ENCODE data around the gene TENT4B. TPM values are rescaled to one million over a fixed set of nuclear protein-coding genes. Genes with fewer than 3 reads are reported as not detected.

The TENT4B gene
- total RNA-seq, 1 experiment from 2014 or later: 13.0 TPM

GRCh38 chr16:50172195-50172922 lies 19.3 kb downstream of the TENT4B start:
- DNase-seq: no peak
- H3K56ac ChIP-seq (ENCODE audit: insufficient read length, low read depth, low read length): no peak overlapping the region
- Mint-ChIP-seq H3K27me3 (ENCODE audit: low read depth) (no peaks in the 10 kb centered on the region), H3K4me3 (no peak overlapping the region; a peak in 1 of 5 replicates), H3K27ac (no peak overlapping the region; a peak in 3 of 7 replicates), H3K9me3 (no peaks in the 10 kb centered on the region), H3K4me1 (peaks cover 6 to 9% of the 10 kb centered on the region in 2 experiments), H3K36me3 (ENCODE audit: insufficient read depth in 1 of 3, low read depth in 3 of 3) (peaks cover 0 to 4% (median 2%) of the 10 kb centered on the region in 3 experiments; a peak in 1 of 7 replicates)
- no peak overlapping the region for H2AFZ ChIP-seq (ENCODE audit: low read length)
- no peak overlapping the region for H2BK15ac ChIP-seq (ENCODE audit: low read depth, low read length)
- H3K4me1 ChIP-seq (ENCODE audit: insufficient read depth, low read length): no peaks in the 10 kb centered on the region
- no peak overlapping the region for H2BK120ac ChIP-seq (ENCODE audit: low read depth, low read length, poor library complexity, severe bottlenecking)
- H3K79me2 ChIP-seq (ENCODE audit: insufficient read depth, low read length): no peaks in the 10 kb centered on the region; the same call in 1 of the 2 replicates
- H2BK12ac ChIP-seq (ENCODE audit: insufficient read length, low read depth, low read length): no peak overlapping the region
- H2AK5ac ChIP-seq (ENCODE audit: insufficient read length, low read length): no peak overlapping the region
- H3K79me1 ChIP-seq (ENCODE audit: insufficient read depth, low read depth, low read length, poor library complexity, severe bottlenecking): no peaks in the 10 kb centered on the region
- no peak overlapping the region for H2BK20ac ChIP-seq (ENCODE audit: low read depth, low read length, poor library complexity, severe bottlenecking)
- no peak overlapping the region for H2BK5ac ChIP-seq (ENCODE audit: insufficient read length, low read length)
- H4K8ac ChIP-seq (replicated peaks; ENCODE audit: insufficient read length, low read depth, low read length): no peak overlapping the region
- WGBS (ENCODE audit: extremely low coverage, insufficient read length, low lambda C conversion rate): no CpG with 5 or more reads among the region's 4 CpGs
- no peak overlapping the region for H3K4me2 ChIP-seq (ENCODE audit: insufficient read depth, insufficient read length, low read length)
- H3T11ph ChIP-seq (ENCODE audit: low read length): no peak overlapping the region
- no peaks in the 10 kb centered on the region for H3K23me2 ChIP-seq (ENCODE audit: insufficient read length, low read depth, low read length, poor library complexity, severe bottlenecking)
- no peak overlapping the region for H3K14ac ChIP-seq (ENCODE audit: insufficient read depth, low read length)
- no peaks in the 10 kb centered on the region for H3K27me3 ChIP-seq (ENCODE audit: insufficient read depth, low read length)
- H3K9ac ChIP-seq (ENCODE audit: extremely low read depth, insufficient read length, low read length): no peak overlapping the region
- no peak overlapping the region for H3K27ac ChIP-seq (ENCODE audit: insufficient read length, low read depth, low read length)
- H4K91ac ChIP-seq (ENCODE audit: insufficient read length, low read depth, low read length): no peak overlapping the region
- TF ChIP-seq CTCF (conservative IDR thresholded peaks at IDR 0.05): no peak
- no peak overlapping the region for H3K23ac ChIP-seq (ENCODE audit: insufficient read length, low read depth, low read length)
- no peak overlapping the region for H3K18ac ChIP-seq (ENCODE audit: insufficient read length, low read depth, low read length)
- no peaks in the 10 kb centered on the region for H4K20me1 ChIP-seq (ENCODE audit: control insufficient read depth, insufficient read depth, insufficient read length)
- H3K9me3 ChIP-seq (ENCODE audit: control insufficient read depth, low read depth, low read length): no peaks in the 10 kb centered on the region
- H3K4ac ChIP-seq (ENCODE audit: low read depth, low read length): no peak overlapping the region
- no peak overlapping the region for H4K5ac ChIP-seq (ENCODE audit: insufficient read length, low read depth, low read length)
